Measurements from ENCODE around the gene KCND3.

KCND3 gene

GRCh38 chr1:111956155-111956771 lies 33.2 kb downstream of the KCND3 start:
- no peak for DNase-seq

DNA sequence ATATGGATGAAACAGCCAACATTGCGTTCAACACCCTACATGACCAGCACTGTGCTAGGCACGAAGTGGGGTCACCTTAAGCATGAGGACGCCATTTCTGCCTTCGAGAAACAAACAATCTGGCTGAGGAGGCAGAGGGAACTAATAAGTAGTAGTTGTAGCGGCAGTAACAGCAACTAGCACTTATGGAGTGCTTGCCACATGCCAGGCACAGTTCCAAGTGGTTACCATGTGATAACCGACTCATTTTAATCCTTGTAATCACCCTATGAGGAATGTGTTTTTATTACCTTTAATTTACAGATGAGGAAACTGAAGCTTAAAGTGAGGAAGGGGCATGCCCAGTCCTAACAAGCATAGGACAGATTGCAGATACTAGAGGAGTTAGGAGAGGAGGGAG lies 33.7 kb downstream of the KCND3 start:
- no peak for DNase-seq

- DNase-seq = no peak
These were observed 35.7 kb downstream of the KCND3 start for GRCh38 chr1:111953797-111954196.

DNA sequence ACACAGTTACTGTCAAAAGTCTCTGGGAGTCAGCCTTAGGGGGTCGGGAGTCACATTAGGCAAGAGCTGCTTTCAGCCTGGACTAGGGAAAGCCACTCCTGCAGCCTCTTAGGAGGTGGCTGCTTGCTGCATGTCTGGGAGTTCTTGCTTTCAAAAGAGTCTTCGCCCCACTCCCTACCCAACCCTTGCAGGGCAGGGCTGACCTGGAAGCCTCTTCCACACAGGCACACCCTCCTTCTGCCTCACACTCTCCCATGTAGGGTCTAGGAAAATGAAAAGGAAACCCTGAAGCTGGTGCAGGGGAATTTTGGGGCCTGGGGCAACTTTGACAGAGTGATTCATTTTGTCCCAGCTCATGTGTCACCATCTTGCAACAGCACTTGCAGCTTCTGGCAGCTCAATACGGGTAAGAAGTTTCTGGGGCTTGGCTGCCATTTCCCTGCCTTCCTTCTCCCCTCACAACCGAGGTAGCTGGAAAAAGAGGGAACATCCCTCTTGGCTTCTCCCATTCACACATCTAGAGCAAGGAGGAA lies 37.3 kb downstream of the KCND3 start:
- DNase-seq = no peak

GRCh38 chr1:111948209-111949171 lies 41.0 kb downstream of the KCND3 start:
- DNase-seq = no peak

DNA sequence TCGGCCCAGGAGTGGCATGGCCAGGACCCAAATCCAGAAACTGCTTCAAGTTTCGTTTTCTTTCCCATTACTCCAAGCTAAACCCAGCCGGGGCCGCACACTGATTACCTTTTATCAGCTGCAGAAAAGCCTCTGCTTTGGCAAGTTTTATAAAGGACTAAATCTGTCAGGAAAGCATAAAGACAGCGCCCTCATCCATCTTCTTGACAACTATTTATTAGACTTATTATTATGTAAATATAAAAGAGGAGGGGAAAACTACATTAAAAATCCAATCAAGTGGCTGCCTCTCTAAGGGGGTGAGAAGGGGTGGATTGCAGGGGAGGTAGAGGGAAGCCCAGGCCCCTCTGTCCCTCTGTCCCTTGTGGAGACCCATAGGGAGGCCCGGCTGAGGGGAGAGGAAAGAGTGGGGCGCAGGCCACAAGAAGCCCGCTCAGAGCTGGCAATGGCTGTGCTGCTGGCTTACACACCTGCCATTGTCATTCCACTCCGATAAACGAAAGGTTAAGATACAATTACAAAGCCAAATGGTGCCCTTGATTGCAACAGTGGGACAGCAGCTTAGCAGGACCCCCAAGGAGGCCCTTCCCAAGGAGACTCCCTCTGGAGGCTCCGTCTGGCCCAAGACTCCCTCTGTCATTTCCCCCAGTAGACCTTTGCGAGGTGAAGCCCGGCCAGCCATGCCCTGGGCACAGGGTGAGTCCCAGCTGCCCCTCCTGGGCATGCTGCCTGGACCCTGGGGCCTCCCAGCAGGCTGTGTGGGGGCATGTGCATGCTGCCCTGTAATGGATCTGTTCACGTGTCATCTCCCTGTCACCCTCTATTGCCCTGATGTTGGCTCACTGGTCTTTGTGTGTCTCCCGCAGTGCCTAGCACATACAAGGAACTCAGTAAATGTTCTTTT lies 45.4 kb downstream of the KCND3 start:
- no peak for DNase-seq

DNA sequence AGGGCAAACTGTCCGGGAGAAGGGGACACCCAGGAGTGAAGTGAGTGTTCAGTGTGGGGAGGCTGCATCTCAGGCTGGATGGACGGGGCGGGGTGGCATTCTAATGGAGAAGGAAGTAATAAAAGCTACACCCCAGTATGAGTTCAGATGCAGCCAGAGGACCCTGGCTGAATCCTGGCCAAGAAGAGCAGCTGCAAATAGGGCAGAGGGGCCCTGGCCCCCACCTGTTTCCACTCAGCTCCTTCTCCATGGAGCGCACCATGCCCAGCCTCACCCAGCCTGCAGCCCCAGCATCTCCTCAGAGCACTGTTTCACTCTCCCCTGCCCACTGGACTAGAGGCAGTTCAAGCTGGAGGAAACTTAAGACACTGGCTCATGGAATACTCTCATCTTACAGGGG lies 46.4 kb downstream of the KCND3 start:
- DNase-seq = no peak

GRCh38 chr1:111938536-111938935 lies 50.9 kb downstream of the KCND3 start:
- DNase-seq = no peak

DNA sequence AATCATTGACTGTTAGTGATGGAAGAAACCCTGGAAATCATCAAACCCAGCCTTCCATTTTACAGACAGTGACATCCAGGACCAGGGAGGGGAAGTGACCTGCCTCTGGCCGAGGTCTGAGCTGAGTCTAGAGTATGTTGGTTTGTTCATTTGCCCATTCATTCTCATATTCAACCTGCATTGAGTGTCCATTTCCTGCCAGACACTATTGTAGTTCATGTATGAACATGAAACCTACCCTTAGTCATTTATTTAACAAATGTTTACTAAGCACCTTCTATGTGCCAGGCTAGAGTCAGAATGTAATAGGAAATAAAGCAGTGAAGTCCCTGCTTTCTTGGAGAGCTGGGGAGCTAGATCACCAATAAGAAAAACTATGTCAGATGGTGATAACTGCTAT lies 51.3 kb downstream of the KCND3 start:
- no peak for DNase-seq

GRCh38 chr1:111937147-111937725 lies 52.2 kb downstream of the KCND3 start:
- DNase-seq = no peak

DNA sequence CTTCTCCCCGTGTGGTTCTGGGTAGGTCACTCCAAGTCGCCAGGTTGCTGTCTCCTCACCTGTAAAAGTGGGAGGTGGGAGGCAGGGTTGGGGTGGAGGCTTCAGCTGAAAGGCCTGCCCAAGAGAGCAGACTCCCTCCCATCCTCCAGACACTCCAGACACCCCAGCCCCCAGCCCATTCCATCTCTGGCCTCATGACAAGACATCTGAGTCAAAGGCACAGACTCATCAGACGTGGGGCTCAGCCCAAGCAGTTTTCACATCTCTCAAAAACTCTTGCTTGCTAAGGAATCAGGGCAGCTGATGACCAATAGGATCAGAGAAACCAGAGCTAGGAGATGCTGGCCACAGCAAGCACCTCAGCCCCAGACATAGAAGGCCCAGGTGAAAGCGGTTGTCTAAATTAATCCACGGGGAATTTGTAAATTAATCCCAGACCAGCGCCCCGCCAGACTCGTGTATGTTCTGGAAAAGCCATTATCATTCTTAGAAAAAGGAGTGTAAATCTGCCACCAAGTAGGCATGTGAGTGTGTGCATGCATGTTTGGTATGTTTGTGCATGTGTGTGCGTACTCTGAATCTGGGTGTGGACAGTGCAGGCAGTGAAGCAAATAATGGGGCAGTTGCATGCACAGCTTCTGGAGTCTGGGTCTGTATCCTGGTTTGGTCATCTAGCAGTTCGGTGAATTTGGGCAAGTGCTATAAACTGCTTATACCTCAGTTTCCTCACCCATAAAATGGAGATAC lies 55.2 kb downstream of the KCND3 start:
- DNase-seq = no peak

DNA sequence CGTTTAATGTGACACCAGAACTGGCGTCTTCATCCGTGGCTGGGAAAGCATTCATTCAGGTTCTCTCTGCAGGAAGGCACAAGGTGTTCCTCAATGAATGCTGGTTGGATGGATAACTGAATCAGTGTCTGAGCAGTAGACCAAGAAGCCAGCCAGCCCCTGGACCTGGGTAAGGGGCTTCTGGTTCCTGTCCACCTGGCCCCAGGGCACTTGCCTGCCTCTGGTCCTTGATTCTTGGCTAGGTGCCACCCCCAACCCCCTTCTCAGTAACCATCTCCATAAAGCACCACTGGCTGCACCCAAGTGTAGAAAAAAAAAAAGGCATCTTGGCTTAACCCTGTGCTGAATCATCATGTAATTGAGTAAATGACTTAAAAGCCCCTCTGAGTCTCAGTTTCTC lies 59.1 kb downstream of the KCND3 start:
- no peak for DNase-seq

DNA sequence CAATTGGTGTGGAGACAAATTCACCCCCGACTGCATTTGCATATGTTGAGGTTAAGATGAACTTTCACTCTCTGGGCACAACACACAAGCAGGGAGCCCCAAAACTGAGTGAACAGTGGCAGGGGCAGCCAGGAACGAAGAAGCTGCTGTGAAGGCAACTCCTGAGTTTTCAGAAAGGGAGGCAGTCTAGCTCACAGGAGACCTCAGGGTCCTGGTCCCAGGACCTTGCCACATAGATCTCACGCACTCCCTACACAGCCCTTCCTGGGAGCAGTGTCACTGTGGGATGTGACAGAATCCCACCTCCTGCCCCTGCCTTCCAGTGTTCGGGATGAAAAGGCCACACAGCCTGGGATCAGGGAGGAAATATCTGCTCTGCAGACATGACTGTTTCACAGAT lies 60.9 kb downstream of the KCND3 start:
- DNase-seq = no peak

DNA sequence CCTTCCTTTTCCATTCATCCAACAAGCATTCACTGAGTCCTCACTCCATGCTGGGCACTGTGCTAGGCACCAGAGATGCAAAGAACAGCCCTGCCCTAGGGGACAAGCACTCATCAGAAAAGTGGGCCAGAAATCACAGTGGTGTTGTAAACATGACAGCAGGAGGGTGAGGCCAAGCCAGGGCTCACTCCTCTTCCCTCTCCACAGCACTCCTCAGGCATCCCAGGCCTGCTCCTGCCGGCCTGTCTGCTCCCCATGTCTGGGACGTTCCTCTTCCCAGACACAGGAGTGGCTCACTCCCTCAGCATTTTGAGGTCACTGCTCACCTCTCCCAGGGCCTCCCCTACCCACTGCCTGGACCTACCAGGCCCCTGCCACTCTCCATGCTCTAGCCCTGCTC lies 61.8 kb downstream of the KCND3 start:
- no peak for DNase-seq

- no peak for DNase-seq
These were observed 64.7 kb downstream of the KCND3 start for GRCh38 chr1:111924786-111925185.

GRCh38 chr1:111923766-111924165 lies 65.7 kb downstream of the KCND3 start:
- DNase-seq = no peak

GRCh38 chr1:111921948-111922347 lies 67.5 kb downstream of the KCND3 start:
- no peak for DNase-seq

DNA sequence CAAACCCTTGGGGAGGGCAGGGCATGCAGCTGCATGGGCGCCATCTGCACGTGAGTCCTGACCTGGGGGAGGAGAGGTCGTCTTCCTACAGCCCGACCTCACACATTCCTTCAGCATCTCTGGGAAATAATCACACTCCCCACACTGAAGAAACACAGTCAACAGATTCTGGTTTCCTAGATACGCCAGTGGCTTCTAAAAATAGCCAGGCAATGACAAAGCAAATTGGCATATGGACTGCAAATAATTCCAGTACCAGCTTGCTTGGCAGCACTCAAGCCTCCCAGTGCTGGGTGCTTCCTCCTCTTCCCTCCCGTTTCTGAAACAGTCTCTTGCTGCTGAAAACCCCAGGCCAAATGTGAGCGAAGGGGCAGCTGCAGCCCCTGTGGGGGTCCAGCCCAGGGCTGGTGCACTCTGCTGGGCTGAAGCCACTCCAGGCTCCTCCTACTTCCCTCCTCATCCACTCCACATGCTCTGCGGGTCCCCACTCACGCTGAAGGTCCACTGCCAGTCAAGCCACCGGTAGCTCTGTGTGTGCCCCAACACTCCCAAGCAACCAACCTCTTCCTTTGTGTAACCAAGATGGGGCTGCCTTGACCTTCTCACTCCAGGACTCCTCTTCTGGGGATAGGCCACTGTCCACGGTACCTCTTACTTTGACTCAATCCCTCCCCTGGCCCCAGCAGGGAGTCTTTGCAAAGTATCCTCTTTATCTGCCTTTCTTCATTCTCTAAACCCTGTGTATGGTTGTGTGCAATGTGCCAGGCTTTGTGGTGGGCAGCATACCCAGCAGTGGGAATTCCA lies 69.0 kb downstream of the KCND3 start:
- no peak for DNase-seq

DNA sequence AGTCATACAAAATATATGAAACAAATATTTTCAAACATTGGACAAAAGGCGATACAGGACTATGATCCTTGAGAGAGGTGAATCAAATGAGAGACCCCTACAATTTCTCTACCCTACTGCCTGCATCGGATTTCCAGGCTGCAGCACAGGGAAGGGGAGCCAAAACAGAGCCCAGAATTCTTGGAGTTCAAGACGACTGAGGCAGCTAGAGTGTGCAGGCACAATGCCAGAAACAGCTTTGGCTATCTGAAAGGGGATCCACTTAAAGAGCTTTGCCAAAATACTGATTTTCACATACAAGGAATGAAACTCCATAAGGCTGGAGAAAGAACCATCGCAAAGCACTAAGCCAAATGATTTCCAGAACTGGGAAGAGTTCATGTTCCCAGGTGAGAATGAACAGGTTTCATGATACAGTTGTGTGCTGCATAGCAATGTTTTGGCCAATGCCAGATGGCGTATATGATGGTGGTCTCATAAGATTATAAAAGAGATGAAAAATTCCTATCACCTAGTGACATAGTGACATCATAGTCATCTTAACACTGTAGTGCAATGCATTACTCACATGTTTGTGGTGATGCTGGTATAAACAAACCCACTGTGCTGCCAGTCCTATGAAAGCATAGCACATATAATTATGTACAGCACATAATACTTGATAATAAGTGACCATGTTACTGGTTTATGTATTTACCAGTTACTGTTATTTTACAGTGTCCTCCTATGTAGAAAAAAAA lies 77.5 kb downstream of the KCND3 start:
- DNase-seq = no peak

DNA sequence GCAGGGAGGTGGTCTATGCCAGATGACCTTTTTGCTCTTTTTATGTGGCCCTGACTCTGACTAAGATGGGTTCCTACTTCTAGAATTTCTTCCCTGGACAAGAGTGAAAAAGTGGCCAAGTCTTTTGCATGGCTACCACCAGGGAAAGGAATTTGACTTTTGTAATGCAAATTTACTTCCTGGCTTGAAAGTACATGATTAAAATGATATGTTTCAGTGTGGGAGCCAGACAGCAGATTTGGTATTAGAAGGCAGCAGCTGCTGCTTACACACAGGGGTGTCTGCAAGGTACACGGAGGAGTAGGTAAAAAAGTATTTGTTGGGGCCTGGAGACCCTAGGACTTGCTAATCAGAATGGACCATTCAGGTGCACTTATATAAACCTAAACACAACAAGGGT lies 78.4 kb downstream of the KCND3 start:
- no peak for DNase-seq

All from activated CD4-positive, alpha-beta T cell treated with anti-CD3 and anti-CD28 coated beads for 48 hours (primary cell).